ENCODE results near the gene GIT1.

GRCh38 chr17:29619251-29619650 is 29.8 kb upstream of the GIT1 start:
- TF ChIP-seq CTCF (conservative IDR thresholded peaks at IDR 0.05 in 1 of 2, IDR thresholded peaks at IDR 0.05 in 1 of 2; ENCODE audit: low read depth in 1 of 2, low read length in 2 of 2) = peak in 1 of 2 donors; percentile 38
- TF ChIP-seq EZH2 (IDR thresholded peaks at IDR 0.05; ENCODE audit: low read length, missing control alignments) = no peak

Data from fibroblast of lung (primary cell).